ENCODE results near the gene AFAP1. TPM values are rescaled to one million over a fixed set of nuclear protein-coding genes. Genes with fewer than 3 reads are reported as not detected.

Gene AFAP1
- total and polyA plus RNA-seq, 12 donors, result 2.9 to 8.9 (median 5.8) TPM

DNA sequence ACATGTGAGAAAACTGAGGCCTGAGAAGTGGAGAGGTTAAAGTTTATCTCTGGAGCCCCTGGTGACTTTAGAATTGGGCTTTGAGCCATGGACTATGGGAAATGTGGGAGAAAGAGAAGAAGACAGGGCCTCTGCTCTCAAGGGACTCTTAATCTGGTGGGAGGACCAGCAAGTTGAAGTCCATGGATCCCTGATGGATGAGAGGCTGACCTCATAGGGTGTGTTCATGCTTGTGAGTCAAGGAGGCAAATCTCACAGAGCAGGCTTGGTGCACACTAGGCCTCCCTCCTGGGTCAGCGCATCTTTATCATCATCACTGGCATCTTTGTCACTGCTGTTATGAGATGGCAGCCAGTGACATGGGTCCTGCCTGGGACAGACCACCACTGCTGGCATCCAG, 211.9 kb downstream of the AFAP1 start:
- DNase-seq (no peak), ATAC-seq (no peak)
- Histone ChIP-seq H3K4me1 (no peaks in the 10 kb centered on the region), H3K4me3 (no peak overlapping the region), H3K9me3 (no peaks in the 10 kb centered on the region), H3K36me3 (no peaks in the 10 kb centered on the region), H3K27me3 (no peaks in the 10 kb centered on the region), H3K27ac (no peak overlapping the region)
- TF ChIP-seq, protein P1, sequence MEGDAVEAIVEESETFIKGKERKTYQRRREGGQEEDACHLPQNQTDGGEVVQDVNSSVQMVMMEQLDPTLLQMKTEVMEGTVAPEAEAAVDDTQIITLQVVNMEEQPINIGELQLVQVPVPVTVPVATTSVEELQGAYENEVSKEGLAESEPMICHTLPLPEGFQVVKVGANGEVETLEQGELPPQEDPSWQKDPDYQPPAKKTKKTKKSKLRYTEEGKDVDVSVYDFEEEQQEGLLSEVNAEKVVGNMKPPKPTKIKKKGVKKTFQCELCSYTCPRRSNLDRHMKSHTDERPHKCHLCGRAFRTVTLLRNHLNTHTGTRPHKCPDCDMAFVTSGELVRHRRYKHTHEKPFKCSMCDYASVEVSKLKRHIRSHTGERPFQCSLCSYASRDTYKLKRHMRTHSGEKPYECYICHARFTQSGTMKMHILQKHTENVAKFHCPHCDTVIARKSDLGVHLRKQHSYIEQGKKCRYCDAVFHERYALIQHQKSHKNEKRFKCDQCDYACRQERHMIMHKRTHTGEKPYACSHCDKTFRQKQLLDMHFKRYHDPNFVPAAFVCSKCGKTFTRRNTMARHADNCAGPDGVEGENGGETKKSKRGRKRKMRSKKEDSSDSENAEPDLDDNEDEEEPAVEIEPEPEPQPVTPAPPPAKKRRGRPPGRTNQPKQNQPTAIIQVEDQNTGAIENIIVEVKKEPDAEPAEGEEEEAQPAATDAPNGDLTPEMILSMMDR (IDR thresholded peaks at IDR 0.05), result no peak
- 94 to 95% methylated on average over 1 of the region's 1 CpG for WGBS, 2 donors
- intact Hi-C loops (cut with DNase I), result loop anchor here in 1 of 10 donors (10.0 kb wide), 1 partner anchor 403 kb away; no protein-coding TSS in a partner anchor

DNA sequence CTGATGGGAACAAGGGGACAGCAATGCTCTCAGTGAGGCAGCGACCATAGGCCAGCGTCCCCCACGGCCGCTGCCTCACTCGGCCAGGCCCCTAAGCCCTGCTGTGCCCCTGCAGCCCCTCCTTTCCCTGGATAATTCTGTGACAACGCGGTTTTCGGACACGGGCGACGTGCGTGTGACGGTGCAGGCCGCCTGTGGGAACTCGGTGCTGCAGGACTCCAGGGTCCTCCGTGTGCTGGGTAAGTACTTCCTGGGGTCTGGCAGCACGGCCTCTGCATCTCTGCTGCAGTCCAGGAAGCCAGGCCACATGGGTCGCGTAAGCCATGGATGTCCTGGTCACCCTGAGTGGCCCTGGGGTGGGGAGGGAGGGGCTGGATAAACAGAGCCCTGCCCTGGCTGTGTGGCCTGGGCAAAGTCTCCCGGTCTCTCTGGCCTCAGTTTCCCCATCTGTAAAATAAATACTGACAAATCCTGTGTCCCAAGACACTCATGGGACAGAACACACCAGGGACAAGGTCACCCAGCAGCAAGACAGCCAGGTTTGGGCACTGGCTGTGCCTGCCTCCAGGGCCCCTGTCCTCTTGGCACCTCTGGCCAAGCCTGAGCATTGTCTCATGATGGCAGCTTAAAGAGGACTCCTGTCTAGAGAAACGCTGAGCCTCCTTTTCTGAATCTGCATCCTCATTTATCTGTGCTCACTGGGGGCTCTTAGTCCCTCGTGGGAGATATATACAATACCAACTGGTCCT, 212.8 kb downstream of the AFAP1 start:
- Histone ChIP-seq H3K27ac (no peak overlapping the region), H3K9me3 (no peaks in the 10 kb centered on the region), H3K4me3 (no peak overlapping the region), H3K4me1 (no peaks in the 10 kb centered on the region), H3K36me3 (no peaks in the 10 kb centered on the region), H3K27me3 (peaks cover 0 to 4% (median 0%) of the 10 kb centered on the region in 7 donors)
- TF ChIP-seq, protein P1 (IDR thresholded peaks at IDR 0.05), result no peak
- DNase-seq, result peak in 1 of 2 donors; percentile 9
- WGBS, 2 donors, result 82 to 87% methylated on average over 22 of the region's 22 CpGs
- ATAC-seq, result no peak
- intact Hi-C loops (cut with DNase I), result loop anchor here in 1 of 10 donors (10.0 kb wide), 1 partner anchor 402 kb away; no protein-coding TSS in a partner anchor

DNA sequence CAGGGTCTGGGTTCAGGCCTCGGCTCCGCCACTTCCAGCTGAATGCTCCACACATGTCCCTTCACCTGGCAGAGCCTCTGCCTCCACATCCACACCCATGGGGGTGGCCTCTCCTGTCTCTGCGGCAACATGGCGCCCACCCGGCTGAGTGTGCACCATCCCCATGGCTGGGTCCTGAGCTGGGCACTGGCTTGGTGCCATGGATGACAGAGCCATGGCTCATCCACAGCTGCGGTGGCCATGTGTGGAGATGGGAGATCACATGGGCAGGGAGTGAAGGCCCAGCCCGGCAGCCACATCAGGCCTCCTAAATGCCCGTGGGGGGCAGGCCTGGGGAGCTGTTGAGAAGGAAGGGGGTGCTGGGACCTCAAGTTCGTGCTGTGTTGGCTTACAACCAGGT, 213.7 kb downstream of the AFAP1 start:
- TF ChIP-seq, protein P1 (IDR thresholded peaks at IDR 0.05), result no peak
- Histone ChIP-seq H3K4me1 (no peaks in the 10 kb centered on the region), H3K9me3 (no peaks in the 10 kb centered on the region), H3K36me3 (no peaks in the 10 kb centered on the region), H3K4me3 (no peak overlapping the region), H3K27ac (no peak overlapping the region), H3K27me3 (peaks cover 0 to 4% (median 0%) of the 10 kb centered on the region in 7 donors)
- ATAC-seq (no peak), DNase-seq (peak in 1 of 2 donors; percentile 6)
- WGBS, 2 donors, result 92% methylated on average over 9 of the region's 9 CpGs
- intact Hi-C loops (cut with DNase I), result loop anchor here in 1 of 10 donors (10.0 kb wide), 1 partner anchor 401 kb away; no protein-coding TSS in a partner anchor

DNA sequence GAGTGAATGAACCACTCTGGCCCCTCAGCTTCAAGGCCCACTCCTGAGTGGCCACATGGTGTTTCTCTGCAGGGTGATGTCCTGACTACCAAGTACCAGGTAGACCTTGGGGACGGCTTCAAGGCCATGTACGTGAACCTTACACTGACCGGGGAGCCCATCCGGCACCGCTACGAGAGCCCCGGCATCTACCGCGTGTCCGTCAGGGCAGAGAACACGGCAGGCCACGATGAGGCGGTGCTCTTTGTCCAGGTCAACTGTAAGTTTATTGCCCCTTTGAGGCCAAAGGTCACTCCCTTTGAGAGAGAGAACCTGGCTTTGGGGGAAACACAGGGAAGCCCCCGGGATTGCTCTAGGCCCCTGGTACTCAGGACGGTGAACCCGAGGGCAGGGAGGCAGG, 216.0 kb downstream of the AFAP1 start:
- H3K4me1 ChIP-seq, result peaks cover 0 to 7% (median 4%) of the 10 kb centered on the region in 9 donors
- 97% methylated on average over 16 of the region's 16 CpGs for WGBS, 2 donors
- no peak overlapping the region for H3K4me3 ChIP-seq
- no peaks in the 10 kb centered on the region for H3K36me3 ChIP-seq
- H3K9me3 ChIP-seq, result no peaks in the 10 kb centered on the region
- DNase-seq, result no peak
- H3K27me3 ChIP-seq, result peaks cover 0 to 25% (median 6%) of the 10 kb centered on the region in 7 donors
- TF ChIP-seq, protein P1 (IDR thresholded peaks at IDR 0.05), result no peak
- intact Hi-C loops (cut with DNase I), result loop anchor here in 5 of 10 donors (5.0 to 10.0 kb wide), 3 partner anchors 261 to 531 kb away; partner anchors contain the start of gene SORCS2 (in 4 of the 5)
- no peak for ATAC-seq
- H3K27ac ChIP-seq, result no peak overlapping the region
